ENCODE results near the gene LCE5A.

DNA sequence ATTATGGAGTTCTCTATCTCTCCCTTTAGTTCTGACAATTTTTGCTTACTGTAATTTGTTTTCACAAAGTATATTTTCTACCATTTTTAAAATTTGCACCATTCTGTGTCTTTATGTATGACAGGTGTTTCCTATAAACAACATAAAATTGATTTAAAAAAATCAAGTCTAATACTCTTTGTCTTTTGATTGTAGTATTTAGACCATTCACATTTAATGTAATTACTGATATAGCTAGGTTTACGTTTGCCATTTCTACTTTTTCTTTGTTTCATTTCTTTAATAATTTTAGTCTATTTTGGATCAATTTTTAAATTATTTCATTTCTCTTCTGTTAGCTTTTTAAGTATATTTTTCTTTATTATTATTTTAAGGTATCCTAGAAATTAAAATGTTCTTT lies 44.4 kb upstream of the LCE5A start:
- no peak for TF ChIP-seq POLR2A (IDR thresholded peaks at IDR 0.05; ENCODE audit: low read length)
- TF ChIP-seq GATA1 (IDR thresholded peaks at IDR 0.05; ENCODE audit: low read depth, low read length), result no peak
